ENCODE results near the gene LRPPRC. TPM values are rescaled to one million over a fixed set of nuclear protein-coding genes. Genes with fewer than 3 reads are reported as not detected.

The LRPPRC gene
- total and polyA plus RNA-seq, 2 donors (not counting 3 experiments of a cell fraction or from before 2014, with no cell fraction given) = 22.6 to 94.0 TPM

DNA sequence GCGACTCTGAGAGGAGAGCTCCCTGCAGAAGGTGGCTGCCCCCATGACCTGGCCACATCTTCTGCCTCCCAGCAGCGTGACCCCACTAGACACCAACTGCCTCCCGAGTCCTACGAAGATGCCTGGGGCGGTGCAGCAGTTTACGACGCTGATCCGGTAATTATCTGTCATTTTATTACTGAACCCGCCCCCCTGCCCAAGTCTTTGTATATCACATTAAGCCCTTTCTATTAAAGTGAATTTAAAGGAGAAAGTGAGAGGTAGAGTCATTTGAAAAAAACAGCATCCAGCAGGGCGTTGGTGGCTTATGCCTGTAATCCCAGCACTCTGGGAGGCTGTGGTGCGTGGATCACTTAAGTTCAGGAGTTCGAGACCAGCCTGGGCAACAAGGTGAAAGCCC lies 123.6 kb downstream of the LRPPRC start:
- Histone ChIP-seq H3K4me3 (replicated peaks in 1 of 3; ENCODE audit: insufficient read depth in 1 of 3, low read depth in 1 of 3, low read length in 3 of 3) (no peak overlapping the region), H3K27me3 (ENCODE audit: control insufficient read depth in 2 of 2, insufficient read depth in 2 of 2, low read length in 2 of 2) (peaks cover 9 to 17% of the 10 kb centered on the region in 2 experiments), H3K79me2 (ENCODE audit: control insufficient read depth, insufficient read depth, low read length) (no peaks in the 10 kb centered on the region), H3K27ac (ENCODE audit: insufficient read depth, low read depth, low read length) (no peak overlapping the region), H3K9me3 (replicated peaks; ENCODE audit: control insufficient read depth, insufficient read depth, low read length) (no peaks in the 10 kb centered on the region), H3K9ac (replicated peaks; ENCODE audit: extremely low read depth, insufficient read depth, low read length) (no peak overlapping the region), H2AFZ (ENCODE audit: low read depth, low read length) (no peak overlapping the region), H3K9me1 (replicated peaks; ENCODE audit: control insufficient read depth, extremely low read depth, insufficient read depth, low read length) (no peaks in the 10 kb centered on the region), H3K36me3 (ENCODE audit: control insufficient read depth in 2 of 2, extremely low read depth in 1 of 2, insufficient read depth in 2 of 2, low read length in 2 of 2) (no peaks in the 10 kb centered on the region), H3K4me1 (ENCODE audit: control insufficient read depth, extremely low read depth, insufficient read depth, low read length) (no peaks in the 10 kb centered on the region), H4K20me1 (replicated peaks; ENCODE audit: control insufficient read depth, extremely low read depth, insufficient read depth, low read length) (no peaks in the 10 kb centered on the region), H3K4me2 (ENCODE audit: insufficient read depth, low read length) (no peak overlapping the region)
- intact Hi-C loops (cut with micrococcal nuclease) = loop anchor here (10.0 kb wide), 1 partner anchor 1083 kb away; no protein-coding TSS in a partner anchor
- no TSS peak for BruUV-seq (replicated peaks)
- no peak for FAIRE-seq
- TF ChIP-seq EZH2 (IDR thresholded peaks at IDR 0.05; ENCODE audit: borderline replicate concordance, low read depth, low read length, severe bottlenecking) = no peak
- TF ChIP-seq, protein P1, sequence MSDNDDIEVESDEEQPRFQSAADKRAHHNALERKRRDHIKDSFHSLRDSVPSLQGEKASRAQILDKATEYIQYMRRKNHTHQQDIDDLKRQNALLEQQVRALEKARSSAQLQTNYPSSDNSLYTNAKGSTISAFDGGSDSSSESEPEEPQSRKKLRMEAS (IDR thresholded peaks at IDR 0.05; ENCODE audit: insufficient read depth, insufficient read length) = no peak
- no peak for TF ChIP-seq JUN (IDR thresholded peaks at IDR 0.05; ENCODE audit: borderline replicate concordance, insufficient read depth, insufficient read length, low read depth)
- no peak for TF ChIP-seq POLR2A (IDR thresholded peaks at IDR 0.05; ENCODE audit: low read depth, low read length)
- TF ChIP-seq GATA2 (IDR thresholded peaks at IDR 0.05; ENCODE audit: insufficient read depth, insufficient read length, low read depth, low read length) = no peak
- TF ChIP-seq, protein P2, sequence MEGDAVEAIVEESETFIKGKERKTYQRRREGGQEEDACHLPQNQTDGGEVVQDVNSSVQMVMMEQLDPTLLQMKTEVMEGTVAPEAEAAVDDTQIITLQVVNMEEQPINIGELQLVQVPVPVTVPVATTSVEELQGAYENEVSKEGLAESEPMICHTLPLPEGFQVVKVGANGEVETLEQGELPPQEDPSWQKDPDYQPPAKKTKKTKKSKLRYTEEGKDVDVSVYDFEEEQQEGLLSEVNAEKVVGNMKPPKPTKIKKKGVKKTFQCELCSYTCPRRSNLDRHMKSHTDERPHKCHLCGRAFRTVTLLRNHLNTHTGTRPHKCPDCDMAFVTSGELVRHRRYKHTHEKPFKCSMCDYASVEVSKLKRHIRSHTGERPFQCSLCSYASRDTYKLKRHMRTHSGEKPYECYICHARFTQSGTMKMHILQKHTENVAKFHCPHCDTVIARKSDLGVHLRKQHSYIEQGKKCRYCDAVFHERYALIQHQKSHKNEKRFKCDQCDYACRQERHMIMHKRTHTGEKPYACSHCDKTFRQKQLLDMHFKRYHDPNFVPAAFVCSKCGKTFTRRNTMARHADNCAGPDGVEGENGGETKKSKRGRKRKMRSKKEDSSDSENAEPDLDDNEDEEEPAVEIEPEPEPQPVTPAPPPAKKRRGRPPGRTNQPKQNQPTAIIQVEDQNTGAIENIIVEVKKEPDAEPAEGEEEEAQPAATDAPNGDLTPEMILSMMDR (IDR thresholded peaks at IDR 0.05; ENCODE audit: extremely low read depth in 1 of 2, insufficient read depth in 1 of 2, low read depth in 1 of 2, low read length in 2 of 2) = no peak
- TF ChIP-seq POLR2AphosphoS5 (IDR thresholded peaks at IDR 0.05; ENCODE audit: insufficient read depth, low read depth, low read length) = no peak
- TF ChIP-seq MYC (IDR thresholded peaks at IDR 0.05; ENCODE audit: low read depth, low read length) = no peak
- no peak for TF ChIP-seq FOS (IDR thresholded peaks at IDR 0.05; ENCODE audit: borderline replicate concordance, insufficient read depth, low read length)
- CTCF ChIA-PET = no interaction called here
- dilution Hi-C loops (cut with MboI; ENCODE audit: extremely low pct_ligation_motif_present, low sequenced_read_pairs) = no loop called here
- POLR2A ChIA-PET = no interaction called here
- DNase-seq (ENCODE audit: low read depth, low spot score) = no peak
